HG03280 (cell line): ENCODE results near the gene PHF12.

Experiments used
- ATAC-seq: cut with Tn5 transposase; IDR thresholded peaks from one replicate; pipeline ENCODE4 v1.9.1; 2021; ENCODE audit warnings: mild to moderate bottlenecking, moderate library complexity; ENCODE audit not compliant: unreplicated experiment

Gene PHF12

DNA sequence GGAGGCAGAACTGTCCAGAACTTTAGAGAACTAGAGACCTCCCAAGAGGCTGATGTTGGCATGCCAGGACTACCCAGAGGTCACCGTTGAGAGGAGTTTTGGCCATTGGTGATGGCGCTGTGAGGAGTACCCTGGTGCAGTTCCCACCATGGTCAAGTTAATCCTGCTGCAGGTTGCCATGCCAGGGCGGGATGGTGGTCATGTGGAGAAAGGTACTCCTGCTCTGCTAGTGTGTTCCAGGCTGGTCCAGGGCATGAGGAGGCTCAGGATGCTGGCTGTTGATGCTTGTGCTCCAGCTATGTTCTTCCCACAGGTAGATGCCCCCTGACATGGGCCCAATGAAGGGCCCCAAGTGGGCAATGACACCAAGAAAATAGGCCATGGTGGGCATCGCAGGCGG, 4.1 kb upstream of the PHF12 start:
- ATAC-seq, result no peak

DNA sequence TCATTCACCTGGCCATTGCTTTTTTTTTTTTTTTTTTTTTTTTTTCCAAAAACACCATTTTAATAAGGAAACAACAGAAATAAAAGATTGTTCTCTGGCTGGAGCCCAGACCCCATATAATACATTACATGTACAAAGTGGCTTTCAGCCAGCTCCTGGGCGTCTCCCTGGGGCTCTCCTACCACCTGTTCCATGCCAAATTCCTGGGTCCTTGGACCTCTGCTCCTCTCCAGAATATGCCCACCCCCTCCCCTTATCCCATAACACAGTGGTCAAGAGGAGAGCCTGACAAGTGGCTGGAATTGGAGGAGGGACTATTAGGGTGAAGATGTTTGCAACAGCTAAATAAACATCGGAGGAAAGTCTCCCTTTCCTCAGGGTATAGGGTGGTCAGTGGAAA, 3.6 kb upstream of the PHF12 start:
- ATAC-seq, result no peak

DNA sequence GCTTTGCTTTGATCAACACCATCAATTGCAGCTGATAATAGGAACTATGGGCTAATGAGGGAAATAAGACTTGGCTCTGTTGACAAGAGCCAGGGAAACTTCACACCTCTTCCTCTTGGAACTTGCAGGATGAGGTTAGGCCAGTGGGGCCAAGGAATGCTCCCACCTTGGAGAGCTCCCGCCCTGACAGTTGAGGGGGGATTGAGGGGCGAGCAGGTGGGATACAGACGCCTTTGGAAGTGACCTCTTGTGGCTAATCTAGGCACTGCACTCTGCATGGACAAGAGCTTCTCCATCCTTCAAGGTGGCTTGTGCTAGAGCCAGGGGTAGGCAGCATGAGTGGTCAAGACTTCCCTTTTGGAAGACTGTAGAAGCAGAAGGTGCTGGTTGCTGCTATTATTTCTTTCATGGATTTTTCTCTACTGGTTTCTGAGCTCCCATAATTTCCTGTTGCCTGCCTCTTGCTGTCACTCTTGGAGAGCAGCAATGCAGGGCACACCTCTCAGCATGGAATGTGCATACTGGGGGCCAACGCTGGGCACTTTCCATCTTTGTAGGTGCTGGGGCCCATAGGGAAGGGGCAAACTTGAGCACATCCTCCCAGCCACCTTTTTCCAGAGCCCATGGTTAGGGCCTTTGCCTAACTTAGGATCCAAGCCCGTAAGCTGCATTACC, 2.3 kb upstream of the PHF12 start:
- ATAC-seq, result no peak

- peak; percentile 59 for ATAC-seq
Measured at GRCh38 chr17:28951991-28952975, 965 bp upstream of the PHF12 start.

GRCh38 chr17:28950752-28951427, 428 bp downstream of the PHF12 start:
- no peak for ATAC-seq

DNA sequence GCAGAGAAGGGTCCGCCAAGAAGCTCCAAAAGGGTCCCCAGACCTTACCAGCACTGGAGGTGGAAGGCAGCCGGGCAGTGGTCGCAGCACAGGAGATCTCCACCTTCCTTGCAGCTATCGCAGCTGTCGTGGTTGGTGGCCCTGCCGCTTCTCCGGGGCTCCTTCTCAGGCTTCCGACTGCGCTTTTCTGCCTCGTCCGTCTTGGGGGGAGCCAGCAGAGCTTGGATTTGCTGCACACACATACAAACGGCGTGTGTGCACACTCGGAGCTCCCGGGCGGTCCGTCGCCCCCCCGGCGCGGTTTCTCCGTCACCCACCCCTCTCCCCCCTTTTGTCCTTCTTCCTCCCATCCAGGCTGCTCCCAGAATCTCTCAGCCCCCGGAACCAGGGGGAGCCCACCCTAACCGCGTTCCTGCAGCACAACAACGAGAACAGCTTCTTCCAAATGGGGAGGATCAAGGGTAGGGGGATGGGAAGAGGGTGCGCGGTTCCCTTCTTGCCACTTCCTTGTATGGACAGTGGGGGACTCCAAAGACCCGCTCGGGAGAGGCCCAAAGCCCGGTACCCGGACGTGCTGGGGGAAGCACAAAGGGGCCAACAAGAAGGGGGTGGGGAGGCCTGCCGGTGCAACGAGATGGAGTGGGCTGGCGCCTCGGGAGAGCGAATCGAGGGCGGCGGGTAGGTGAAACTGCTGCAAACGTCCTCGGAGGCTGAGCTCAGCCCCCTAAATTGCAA, 1.1 kb downstream of the PHF12 start:
- no peak for ATAC-seq

DNA sequence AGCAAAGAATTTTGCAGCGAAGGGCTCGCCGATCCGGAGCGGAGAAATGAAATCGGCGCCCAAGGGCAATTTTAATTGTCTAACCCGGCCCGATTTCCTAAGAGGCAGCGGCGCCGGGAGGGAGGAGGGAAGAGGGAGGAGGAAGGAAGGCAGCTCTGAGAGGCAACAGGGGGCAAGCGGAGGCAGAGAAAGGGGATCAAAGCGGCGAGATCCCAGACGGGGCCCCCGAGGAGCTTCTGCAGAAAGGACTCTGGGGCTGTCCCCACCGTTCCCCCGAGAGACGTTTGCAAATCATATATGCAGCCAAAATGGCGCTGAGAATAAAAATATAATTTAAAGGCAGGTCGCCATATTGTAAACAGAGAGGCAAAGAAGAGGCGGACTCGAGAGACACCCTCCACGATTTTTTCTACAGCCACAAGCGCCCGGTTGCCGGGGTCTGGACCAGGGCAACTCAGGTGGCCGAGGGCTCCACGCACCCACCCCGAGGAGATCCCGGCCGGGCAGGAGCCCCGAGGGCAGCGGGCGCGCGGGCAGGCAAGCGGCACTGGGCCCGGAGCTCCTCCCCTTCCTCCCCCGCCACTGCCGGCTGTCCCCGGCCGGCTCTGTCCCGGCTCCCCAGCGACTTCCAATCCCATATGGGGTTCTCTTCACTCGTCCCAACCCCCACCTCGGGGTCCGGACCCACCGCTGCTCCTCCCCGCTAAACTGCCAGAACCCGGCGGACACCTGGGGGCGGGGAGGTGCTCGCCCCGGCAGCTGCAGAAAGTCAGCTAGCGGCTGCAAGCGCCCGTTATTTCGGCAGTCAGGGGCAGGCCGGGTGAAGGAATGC, 1.9 kb downstream of the PHF12 start:
- ATAC-seq, result no peak

- no peak for ATAC-seq
Measured at GRCh38 chr17:28948873-28949184, 2.5 kb downstream of the PHF12 start.

- ATAC-seq, result no peak
Measured at GRCh38 chr17:28948342-28948741, 3.0 kb downstream of the PHF12 start.

GRCh38 chr17:28947639-28948038, 3.7 kb downstream of the PHF12 start:
- ATAC-seq, result no peak

DNA sequence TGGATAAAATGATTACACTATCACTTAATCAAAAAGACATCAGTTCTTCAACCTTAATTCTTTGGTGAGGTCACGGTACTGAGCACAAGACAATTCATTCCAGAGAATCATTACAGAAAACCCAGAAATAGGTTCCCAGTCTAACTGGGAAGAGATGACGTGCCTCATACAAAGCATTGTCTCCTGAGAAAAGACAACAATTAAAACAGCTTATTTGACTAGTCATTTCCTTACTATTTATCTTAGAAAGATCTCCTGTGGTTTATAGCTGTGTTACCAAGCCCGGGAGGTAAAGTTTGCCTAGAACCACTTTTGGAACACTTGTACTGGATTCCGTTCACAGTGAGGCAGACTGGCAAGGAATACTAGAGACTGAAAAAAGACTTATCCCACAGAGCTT, 5.1 kb downstream of the PHF12 start:
- ATAC-seq, result no peak

DNA sequence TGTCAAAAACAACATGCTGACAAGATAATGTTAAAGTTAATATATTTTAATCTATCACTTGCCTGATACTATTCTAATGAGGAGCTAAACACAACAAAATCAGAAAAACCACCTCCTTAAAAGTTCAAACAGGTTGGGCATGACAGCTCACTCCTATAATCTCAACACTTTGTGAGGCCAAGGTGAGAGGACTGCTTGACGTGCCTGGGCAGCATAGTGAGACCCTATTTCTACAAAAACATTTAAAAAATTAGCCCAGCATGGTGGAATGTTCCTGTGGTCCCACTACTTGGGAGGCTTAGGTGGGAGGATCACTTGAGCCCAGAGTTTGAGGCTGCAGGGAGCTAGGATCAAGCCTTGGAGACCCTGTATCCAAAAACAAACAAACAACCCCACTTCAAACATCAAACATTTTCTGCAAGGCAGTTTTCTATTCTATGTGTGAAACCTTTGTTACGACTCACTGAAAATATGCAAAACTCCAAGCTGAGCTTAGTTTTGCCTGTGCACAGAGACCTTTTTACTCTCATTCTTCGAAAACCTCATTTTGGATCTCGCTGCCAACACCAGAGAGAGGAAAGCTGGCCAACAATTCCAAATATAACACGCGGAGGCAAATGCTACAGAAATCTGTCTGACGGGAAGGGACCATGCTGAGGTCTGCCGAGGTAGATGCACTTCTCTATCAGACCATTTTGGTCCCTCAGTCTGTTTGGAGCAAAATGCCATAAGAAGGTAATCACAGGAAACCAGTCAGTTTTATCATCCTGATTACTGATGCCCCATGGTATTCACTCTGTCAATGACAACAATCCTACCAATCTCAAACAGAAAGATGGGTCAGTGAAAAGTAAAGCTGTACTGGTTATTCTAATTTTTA, 6.2 kb downstream of the PHF12 start:
- no peak for ATAC-seq

DNA sequence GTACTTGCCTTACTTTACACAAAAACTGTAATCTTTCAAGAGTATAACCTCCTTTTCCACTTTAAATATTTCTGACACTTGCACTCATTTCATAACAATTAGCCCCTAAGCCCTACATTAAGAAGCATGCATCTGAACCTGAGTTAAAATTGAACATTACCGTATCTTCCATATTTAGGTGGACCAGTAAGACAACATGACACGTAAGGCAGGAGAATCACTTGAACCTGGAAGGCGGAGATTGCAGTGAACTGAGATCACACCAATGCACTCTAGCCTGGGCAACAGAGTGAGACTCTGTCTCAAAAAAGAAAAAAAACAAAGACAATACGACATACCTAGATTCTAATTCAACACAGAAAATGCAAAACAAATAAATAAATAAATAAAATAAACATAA, 7.0 kb downstream of the PHF12 start:
- ATAC-seq, result no peak

DNA sequence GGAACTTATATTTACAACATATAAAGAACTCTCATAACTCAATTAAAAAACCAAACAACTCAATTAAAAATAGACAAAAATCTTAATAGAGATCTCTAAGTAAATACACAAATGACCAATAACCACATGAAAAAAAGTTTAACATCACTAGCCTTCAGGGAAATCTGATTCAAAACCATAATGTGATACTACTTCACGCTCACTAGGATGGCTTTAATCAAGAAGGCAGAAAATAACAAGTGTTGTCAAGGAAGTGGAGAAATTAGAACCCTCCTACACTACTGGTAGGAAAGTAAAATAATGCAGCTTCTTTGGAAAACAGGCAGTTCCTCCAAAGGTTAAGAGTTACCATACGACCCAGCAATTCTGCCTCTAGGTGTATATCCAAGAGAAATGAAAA, 8.4 kb downstream of the PHF12 start:
- no peak for ATAC-seq

DNA sequence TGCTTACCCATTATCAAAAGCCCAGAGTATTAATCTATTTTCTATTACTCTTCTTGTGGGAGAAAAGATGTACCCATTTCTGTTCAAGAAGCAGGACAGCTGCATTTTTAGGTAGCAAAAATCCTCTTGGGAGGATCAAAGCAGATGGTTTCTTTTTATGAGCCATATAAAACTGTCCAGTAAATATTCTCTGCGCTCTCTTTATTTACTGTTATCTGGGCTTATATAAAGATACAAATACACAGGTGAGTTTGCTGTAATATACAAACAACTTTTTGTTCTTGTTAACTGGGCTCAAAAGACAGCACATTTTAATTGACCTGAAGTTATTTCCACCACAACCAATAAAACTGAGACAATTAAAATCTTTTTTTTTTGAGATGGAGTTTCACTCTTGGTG, 10.1 kb downstream of the PHF12 start:
- ATAC-seq, result no peak

DNA sequence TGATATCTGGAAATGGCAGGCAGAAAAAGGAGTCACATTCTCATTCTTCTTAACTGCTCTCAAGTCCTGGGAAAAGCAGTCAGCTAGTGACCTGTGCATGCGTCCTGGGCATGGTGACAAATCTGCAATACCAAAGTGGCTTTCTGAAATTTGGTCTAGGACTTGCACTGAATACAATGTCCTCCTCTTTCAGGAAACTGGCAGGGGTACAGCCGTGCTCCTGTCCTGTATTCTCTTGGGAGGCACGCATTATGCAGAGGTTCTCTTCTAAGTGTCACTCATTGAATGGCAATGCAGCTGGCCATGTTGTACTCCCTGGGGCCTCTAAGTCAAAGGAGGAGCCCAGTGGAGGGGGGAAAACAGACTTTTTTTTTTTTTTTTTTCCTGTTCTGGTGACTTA, 10.6 kb downstream of the PHF12 start:
- no peak for ATAC-seq

DNA sequence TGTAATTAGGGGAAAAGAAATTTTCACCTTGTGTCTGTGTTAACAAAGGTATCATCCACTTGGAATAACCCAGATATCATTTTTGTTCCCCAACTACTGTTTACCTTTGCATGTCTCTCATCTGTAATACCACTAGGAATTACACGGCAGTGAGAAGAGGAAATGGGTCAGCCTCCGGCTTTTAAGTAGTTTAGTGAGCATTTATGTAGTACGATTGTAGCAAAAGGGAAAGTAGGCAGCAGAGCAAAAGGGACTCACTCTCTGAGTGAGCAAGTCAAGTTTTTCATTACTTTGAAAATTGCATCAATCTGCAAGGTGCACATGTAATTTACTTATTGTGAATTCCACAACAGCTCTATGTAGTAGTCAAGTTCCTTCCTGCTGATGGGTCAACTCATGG, 11.2 kb downstream of the PHF12 start:
- no peak for ATAC-seq

- ATAC-seq, result no peak
Measured at GRCh38 chr17:28938552-28938951, 12.8 kb downstream of the PHF12 start.

DNA sequence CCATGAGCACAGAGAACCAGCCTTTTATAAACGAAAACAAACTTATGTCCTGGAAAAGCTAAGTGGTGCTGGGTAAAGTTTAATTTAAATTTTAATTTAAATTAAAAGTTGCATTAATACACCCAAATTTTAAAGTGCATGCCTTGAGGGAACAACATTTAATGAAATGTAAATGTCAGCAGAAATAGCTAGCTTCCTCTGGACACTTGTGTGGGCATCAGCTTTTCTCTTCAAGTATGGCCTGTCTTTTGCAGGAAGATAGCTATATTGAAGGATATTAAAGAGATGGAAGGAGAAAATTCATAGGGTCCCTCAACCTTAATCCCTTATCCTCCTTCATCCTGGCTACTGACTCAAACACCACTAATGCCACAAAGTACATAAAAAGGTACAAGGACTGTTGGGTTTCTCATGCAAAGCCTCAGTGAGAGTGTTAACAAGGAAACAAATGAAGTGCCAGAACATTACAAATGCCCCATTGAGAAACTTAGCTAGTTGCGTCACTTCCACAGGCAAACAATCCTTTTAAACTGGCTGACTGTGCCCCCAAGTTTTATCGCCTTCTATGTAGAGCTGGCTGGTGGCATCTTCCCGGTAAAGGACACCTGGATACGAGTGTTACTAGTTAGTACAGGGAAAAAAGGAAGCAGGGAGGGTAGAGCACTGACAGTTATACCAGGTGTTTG, 14.1 kb downstream of the PHF12 start:
- no peak for ATAC-seq
